Spleen (tissue), 7 donors: ENCODE measurements around the gene ITGA1.

Experiments
- POLR2A ChIP-seq, 3 donors: fragments of 450-650 bp; IDR thresholded peaks; one replicate each; pipeline ENCODE4 v1.5.1; 2017; ENCODE audit warnings: antibody characterized with exemption in 3 of 3, mild to moderate bottlenecking in 1 of 3
- POLR2AphosphoS5 ChIP-seq, 3 donors: sonication (generic); formaldehyde crosslinking; IDR thresholded peaks; one replicate each; pipeline ENCODE4 v1.5.1; 2017; ENCODE audit warnings: antibody characterized with exemption in 3 of 3
- TF ChIP-seq, protein P1 (sequence below), 11 experiments: fragments of 200-600 bp in 7 of 11; fragments of 450-650 bp in 4 of 11; sonication (generic) in 4 of 11; IDR thresholded peaks in 8 of 11; conservative IDR thresholded peaks in 3 of 11; 1 replicate in 7 of 11; 2 replicates in 4 of 11; pipeline versions ENCODE4 v1.4.0 to v1.8.0; 2016 to 2021; ENCODE audit warnings: antibody characterized with exemption in 11 of 11, inconsistent platforms in 4 of 11, mild to moderate bottlenecking in 1 of 11
- donor health status: DM: no; HTN: no; CAD: no; lungs with moderate emphysema.
- donor health status: DM: no; HTN: no; CAD: no.
- donor health status: DM: no; HTN: no; CAD: no.

- TF ChIP-seq, protein P1, sequence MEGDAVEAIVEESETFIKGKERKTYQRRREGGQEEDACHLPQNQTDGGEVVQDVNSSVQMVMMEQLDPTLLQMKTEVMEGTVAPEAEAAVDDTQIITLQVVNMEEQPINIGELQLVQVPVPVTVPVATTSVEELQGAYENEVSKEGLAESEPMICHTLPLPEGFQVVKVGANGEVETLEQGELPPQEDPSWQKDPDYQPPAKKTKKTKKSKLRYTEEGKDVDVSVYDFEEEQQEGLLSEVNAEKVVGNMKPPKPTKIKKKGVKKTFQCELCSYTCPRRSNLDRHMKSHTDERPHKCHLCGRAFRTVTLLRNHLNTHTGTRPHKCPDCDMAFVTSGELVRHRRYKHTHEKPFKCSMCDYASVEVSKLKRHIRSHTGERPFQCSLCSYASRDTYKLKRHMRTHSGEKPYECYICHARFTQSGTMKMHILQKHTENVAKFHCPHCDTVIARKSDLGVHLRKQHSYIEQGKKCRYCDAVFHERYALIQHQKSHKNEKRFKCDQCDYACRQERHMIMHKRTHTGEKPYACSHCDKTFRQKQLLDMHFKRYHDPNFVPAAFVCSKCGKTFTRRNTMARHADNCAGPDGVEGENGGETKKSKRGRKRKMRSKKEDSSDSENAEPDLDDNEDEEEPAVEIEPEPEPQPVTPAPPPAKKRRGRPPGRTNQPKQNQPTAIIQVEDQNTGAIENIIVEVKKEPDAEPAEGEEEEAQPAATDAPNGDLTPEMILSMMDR (IDR thresholded peaks at IDR 0.05 in 8 of 11, conservative IDR thresholded peaks at IDR 0.05 in 3 of 11), result no peak
- TF ChIP-seq POLR2A (IDR thresholded peaks at IDR 0.05), result no peak
- no peak for TF ChIP-seq POLR2AphosphoS5 (IDR thresholded peaks at IDR 0.05)
Measured at GRCh38 chr5:52981507-52981906, 193.8 kb downstream of the ITGA1 start.
